Measurements from ENCODE around the gene VSTM4. TPM values are rescaled to one million over a fixed set of nuclear protein-coding genes. Genes with fewer than 3 reads are reported as not detected.
A peak's percentile ranks its signal among the peaks of the same experiment; 100 is the strongest.

The VSTM4 gene
- polyA plus RNA-seq, 4 donors, result 13.2 to 28.6 (median 14.5) TPM

- DNase-seq (ENCODE audit: low read depth in 4 of 4, low spot score in 3 of 4), result no peak
Observed at GRCh38 chr10:49119746-49120145, 4.4 kb upstream of the VSTM4 start.

GRCh38 chr10:49118430-49119074 lies 3.2 kb upstream of the VSTM4 start:
- no peak for DNase-seq (ENCODE audit: low read depth in 4 of 4, low spot score in 3 of 4)

DNA sequence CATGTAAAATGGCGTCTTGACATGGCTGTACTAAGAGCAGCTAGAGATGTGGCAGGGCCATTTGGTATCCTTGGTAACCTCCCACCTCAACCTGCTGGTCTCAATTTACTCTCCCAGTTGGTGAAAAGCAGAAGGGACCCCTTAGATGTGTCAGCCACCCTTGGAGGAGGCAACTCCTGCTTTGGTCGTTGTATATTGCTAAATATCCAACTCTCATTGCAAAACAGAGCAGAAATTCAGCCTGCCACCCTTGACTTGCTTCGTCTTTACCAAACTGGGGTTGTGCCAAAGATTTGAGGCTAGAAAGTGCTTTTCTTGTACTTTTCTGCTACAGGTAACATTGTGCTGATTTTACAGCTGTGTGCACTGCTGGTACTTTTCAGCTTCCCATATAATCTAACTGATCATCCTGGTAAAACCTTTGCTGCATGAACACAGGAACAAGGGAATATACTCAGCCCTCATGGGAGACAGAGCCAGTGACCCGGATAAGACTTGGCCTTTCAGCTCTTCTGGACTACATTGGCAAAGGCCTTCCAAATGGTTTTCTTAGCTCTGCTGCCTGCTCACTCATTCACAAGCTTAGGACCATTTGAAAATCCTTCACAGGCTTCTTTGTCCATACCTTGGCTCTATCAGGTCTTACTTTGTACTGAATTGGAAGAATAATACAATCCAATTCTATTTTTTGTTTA lies 2.2 kb upstream of the VSTM4 start:
- no peak for DNase-seq (ENCODE audit: low read depth in 4 of 4, low spot score in 3 of 4)

DNA sequence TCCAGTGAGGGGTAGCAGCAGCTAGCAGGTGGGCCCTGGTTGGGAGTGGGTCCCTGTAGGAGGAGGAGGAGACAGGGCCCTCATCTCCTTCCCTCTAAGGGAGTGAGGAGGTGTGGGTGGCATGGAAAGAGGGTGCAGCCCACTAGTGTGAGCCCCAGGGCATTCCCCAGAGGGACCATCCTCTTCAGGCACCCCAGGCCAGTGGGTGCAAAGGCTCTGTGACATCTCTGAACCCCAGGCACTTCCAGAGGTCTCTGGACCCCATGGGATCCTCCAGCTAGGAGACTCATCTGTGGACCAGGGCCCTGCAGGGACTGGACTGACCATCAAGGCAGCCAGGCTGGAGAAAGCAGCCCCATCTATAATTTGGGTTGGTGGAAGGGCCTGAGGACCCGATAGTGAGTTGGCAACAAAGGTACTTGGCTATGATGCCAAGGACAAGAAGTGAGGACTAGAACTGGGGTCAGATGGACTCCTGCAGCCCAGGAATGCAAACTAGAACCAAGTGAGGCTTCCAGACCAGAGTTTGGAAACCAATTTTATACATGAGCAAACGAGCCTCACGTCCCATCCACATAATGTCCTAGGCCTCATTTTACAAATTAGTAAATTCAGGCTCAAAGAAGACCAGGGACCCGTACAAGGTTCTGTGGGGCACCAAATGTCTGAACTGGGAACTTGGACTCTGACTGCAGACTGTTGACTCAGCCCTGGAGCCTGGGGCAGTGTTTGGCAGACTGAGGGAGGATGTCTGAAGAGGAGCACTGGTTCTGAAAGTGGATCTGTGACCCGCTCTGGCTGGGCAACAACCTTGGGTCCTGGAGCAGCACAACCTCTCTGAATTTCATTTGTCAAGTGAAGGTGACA lies 1.4 kb upstream of the VSTM4 start:
- no peak for DNase-seq (ENCODE audit: low read depth in 4 of 4, low spot score in 3 of 4)

- DNase-seq (ENCODE audit: low read depth in 4 of 4, low spot score in 3 of 4), result no peak
Observed at GRCh38 chr10:49115796-49116508, 630 bp upstream of the VSTM4 start.

GRCh38 chr10:49114718-49115014 lies 656 bp downstream of the VSTM4 start:
- DNase-seq (ENCODE audit: low read depth in 4 of 4, low spot score in 3 of 4), result no peak

GRCh38 chr10:49113741-49114141 lies 1.6 kb downstream of the VSTM4 start:
- no peak for DNase-seq (ENCODE audit: low read depth in 4 of 4, low spot score in 3 of 4)

GRCh38 chr10:49112851-49113250 lies 2.5 kb downstream of the VSTM4 start:
- no peak for DNase-seq (ENCODE audit: low read depth in 4 of 4, low spot score in 3 of 4)

- DNase-seq (ENCODE audit: low read depth in 4 of 4, low spot score in 3 of 4), result no peak
Observed at GRCh38 chr10:49112098-49112497, 3.2 kb downstream of the VSTM4 start.

DNA sequence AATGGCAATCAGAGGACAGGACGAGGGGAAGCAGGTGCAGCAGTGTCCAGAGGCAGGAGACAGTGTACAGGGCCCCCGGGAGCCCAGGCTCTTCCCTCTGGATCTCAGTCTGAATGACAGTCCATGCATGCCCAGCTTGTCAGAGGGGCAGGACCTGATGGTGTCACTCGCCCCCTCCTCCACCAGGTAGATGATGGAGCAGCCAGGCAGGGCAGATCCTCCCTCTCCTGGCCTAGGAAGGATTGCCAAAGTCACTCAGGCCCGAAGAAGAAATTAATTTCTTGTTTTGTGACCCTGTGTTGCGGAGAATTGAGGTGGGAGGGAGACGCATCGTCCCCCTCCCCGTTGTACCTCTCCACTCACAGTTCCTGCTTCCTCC lies 4.0 kb downstream of the VSTM4 start:
- DNase-seq (ENCODE audit: low read depth in 4 of 4, low spot score in 3 of 4), result no peak

DNA sequence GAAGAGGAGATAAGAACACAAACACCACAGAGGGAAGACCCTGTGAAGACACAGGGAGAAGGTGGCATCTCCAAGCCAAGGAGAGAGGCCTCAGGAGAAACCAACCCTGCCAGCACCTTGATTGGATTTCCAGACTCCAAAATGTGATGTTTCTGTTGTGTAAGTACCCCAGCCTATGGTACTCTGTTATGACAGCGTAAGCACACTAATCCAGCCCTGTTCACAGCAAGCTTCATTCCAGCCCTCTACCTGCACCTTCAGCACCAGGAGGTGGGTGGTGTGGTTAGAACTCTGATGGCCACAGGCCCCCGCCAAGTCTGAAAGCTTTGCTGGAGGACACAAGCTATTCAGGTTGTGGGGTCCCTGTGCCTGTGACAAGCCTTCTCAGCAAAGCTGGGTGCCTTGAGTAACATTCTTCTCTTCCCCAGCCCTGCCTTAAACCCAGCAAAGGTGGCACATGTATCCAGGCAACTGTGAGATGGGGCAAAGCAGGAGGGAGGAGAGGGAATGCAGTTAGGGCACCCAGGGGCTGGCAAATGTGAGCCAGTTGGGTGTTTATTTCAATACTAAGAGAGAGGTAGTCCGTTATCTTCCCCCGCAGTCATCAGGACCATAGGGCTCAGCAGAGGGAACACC lies 4.5 kb downstream of the VSTM4 start:
- no peak for DNase-seq (ENCODE audit: low read depth in 4 of 4, low spot score in 3 of 4)

- peak in 3 of 4 donors; percentile 39 to 58 (median 53) for DNase-seq (ENCODE audit: low read depth in 4 of 4, low spot score in 3 of 4)
Observed at GRCh38 chr10:49109669-49110340, 5.5 kb downstream of the VSTM4 start.

DNA sequence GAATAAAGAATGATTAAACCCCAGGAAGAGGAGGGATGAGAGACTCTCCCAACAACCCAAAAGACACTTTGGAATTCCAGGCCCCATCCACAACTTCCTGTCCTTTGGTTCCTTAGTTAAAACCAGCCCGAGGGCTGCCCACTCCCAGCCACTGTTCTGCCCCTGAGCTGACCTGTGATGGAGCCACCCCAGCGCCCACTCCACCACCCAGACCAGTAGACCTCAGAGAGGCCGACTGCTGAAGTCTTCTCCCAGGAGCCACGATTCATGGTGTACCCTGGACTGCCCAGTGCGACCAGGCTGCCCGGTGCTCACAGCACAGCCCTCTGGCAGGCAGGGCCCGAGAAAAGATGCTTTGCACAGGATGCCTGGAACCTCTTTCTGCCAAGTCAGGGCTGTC lies 6.7 kb downstream of the VSTM4 start:
- no peak for DNase-seq (ENCODE audit: low read depth in 4 of 4, low spot score in 3 of 4)

DNA sequence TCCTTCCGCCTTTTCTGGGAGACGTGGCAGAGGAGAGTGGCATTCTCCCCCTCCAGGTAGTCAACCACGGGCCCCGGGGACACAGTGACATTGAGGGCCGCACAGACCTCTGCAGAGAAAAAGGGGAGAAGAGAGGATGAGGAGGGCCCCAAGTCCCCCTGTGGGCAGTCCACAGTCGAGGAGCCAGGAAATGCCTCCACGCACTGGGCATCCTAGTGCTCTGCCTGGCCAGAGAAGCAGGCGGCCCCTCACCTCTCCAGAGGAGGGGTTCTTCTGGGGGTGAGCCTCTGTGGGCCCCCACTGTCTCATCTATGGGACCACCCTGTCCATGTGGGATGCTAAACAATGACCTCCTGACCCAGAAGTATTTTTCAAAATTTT lies 7.4 kb downstream of the VSTM4 start:
- DNase-seq (ENCODE audit: low read depth in 4 of 4, low spot score in 3 of 4), result no peak

DNA sequence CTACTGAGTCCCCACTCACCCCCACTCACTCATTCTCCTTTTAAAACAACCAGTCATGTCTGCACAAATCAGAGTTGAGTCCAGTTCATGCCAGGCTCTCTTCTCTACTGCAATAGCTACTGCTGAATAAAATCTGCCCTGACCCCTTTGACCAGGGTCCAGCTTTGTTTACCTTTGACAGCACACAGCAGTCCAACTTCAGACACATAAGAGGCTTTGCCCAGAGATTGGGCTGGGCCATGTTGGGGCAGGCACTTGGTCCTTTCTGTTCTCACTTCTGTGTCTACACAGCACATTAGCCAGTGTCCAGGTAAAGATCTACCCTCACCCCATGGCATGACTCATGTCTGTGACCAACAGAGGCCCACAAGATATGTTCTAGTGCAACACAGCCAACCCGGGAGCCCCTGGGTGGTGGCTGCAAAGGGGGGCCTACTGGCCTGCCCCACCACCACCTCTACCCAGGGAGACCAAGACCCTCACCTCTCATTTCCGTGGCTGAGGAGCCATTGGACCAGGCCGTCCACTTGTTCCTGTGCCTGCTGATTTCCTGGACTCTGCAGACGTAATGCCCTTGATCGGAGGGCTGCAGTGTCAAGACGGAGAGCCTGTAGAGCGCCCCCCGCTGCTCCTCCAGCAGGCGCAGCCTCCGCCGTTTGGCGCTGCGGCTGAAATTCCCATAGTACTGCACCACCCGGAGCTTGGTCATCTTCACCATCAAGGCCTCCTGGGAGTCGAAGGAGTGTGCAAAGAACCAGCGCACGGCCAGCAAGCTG lies 8.0 kb downstream of the VSTM4 start:
- DNase-seq (ENCODE audit: low read depth in 4 of 4, low spot score in 3 of 4), result no peak

GRCh38 chr10:49106451-49106850 lies 8.9 kb downstream of the VSTM4 start:
- DNase-seq (ENCODE audit: low read depth in 4 of 4, low spot score in 3 of 4), result no peak

- DNase-seq (ENCODE audit: low read depth in 4 of 4, low spot score in 3 of 4), result no peak
Observed at GRCh38 chr10:49105076-49105475, 10.2 kb downstream of the VSTM4 start.

GRCh38 chr10:49104323-49104722 lies 11.0 kb downstream of the VSTM4 start:
- no peak for DNase-seq (ENCODE audit: low read depth in 4 of 4, low spot score in 3 of 4)

GRCh38 chr10:49103761-49104160 lies 11.6 kb downstream of the VSTM4 start:
- no peak for DNase-seq (ENCODE audit: low read depth in 4 of 4, low spot score in 3 of 4)

Measured in left renal pelvis (tissue), 4 donors.